ENCODE results near the gene NIPBL.

NIPBL gene

DNA sequence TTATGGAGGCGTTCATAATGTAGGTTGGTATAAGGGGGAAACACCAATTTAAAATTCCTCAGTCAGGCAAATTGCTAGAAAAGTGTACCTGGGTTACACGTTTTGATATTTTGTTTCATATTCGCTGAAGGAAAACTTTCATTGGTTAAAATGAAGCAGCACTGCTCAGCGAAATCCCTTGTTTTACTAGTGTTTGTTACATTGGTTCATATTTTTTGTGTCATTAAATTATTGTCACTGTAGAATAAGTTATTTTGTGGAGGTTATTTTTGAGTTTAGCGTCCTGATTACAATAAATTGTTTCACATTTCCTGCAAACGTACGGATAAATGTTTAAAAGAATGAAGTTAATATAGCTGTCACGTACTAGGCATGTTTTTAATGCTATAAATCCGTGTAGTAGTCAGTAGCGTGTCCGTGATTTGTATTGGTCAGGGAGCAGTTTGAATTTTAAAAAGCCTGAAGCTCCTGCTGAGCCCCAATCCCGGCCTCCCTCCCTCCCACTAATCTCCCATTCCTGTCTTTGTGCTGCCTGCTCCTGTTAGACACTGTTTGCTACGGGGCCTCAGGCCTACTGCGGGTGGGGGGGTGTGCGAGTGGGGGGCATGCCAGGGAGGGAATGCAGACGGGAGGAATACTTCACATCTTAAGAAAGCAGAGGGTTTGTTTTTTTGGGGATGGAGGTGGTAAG is 2.0 kb downstream of the NIPBL start:
- Histone ChIP-seq H3K9me3 (ENCODE audit: control insufficient read depth, low read length) (no peaks in the 10 kb centered on the region), H3K4me3 (ENCODE audit: extremely low read depth, insufficient read depth, low read length, poor library complexity, severe bottlenecking) (peak overlapping the region; percentile 94), H3K4me1 (ENCODE audit: control insufficient read depth, insufficient read depth, low read length, poor library complexity, severe bottlenecking) (peaks cover 4% of the 10 kb centered on the region), H3K36me3 (ENCODE audit: control insufficient read depth, insufficient read depth, low read length) (no peaks in the 10 kb centered on the region), H3K27ac (ENCODE audit: low read depth, low read length, severe bottlenecking) (peak overlapping the region; percentile 47)
- WGBS, 2 experiments (ENCODE audit: insufficient coverage in 2 of 2): 0% methylated on average over 7 of the region's 16 CpGs

DNA sequence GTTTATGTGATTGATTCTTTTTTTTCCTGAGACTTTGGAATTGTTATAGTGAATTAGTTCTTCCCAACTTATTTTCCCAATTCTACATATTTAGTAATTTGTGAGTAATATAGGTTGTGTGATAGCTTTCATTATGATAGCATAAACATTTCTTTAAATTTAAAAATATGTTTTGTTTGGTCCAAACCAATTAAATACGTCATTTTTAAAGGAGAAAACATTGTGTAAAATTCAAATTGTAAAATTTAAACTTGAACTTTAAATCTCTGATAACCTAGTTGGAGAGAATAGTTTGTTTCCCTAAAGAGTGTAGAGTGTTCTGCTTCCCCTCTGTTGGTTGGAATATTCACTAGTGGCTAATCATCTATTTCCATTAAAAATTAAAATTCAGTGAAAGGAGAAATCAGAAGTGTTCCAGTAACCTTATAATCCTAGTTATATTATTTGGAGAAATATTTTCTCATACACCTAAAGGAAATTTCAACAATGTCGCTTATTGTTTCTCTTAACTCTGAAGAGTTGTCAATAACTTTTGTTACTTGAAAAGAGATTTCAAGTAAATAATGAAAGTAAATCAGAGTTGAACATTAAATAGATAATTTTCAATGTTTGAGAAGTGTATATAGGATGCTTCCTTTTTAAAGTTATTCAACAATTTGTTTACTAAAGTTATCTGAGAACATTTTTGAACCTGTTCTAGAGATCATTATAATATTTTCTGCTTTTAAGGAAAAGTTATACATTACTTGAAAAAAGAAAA is 2.9 kb downstream of the NIPBL start:
- H3K9me3 ChIP-seq (ENCODE audit: control insufficient read depth, low read length): no peaks in the 10 kb centered on the region
- H3K36me3 ChIP-seq (ENCODE audit: control insufficient read depth, insufficient read depth, low read length): no peaks in the 10 kb centered on the region
- H3K27ac ChIP-seq (ENCODE audit: low read depth, low read length, severe bottlenecking): peak overlapping the region; percentile 47
- no peaks in the 10 kb centered on the region for H3K4me1 ChIP-seq (ENCODE audit: control insufficient read depth, insufficient read depth, low read length, poor library complexity, severe bottlenecking)
- peak overlapping the region; percentile 94 for H3K4me3 ChIP-seq (ENCODE audit: extremely low read depth, insufficient read depth, low read length, poor library complexity, severe bottlenecking)
- whole genome bisulfite sequencing, 2 experiments (ENCODE audit: insufficient coverage in 2 of 2): no CpG with 5 or more reads among the region's 2 CpGs

DNA sequence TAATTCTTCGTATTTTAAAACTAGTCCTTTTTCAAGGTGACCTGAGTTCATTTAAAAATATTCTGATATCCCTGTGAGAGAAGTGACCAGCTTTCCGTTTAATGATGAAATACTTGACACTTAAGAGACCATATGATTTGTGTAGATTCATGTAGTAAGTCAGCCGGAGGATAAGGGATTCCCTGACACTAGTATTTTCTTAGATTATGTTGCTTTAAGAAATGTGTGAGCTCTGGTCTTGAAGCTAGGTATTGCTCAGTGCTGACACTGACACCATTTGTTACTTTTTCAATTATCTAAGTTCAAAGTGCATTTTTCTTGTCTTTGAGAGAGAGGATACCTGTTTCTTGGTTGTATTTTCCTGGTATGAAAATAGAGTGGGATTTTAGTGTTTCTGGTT is 4.2 kb downstream of the NIPBL start:
- H3K36me3 ChIP-seq (ENCODE audit: control insufficient read depth, insufficient read depth, low read length): peaks cover 4% of the 10 kb centered on the region
- H3K9me3 ChIP-seq (ENCODE audit: control insufficient read depth, low read length): no peaks in the 10 kb centered on the region
- no peaks in the 10 kb centered on the region for H3K4me1 ChIP-seq (ENCODE audit: control insufficient read depth, insufficient read depth, low read length, poor library complexity, severe bottlenecking)
- 57 to 80% methylated on average over 1 of the region's 3 CpGs for WGBS, 2 experiments (ENCODE audit: insufficient coverage in 2 of 2)
- H3K27ac ChIP-seq (ENCODE audit: low read depth, low read length, severe bottlenecking): no peak overlapping the region
- H3K4me3 ChIP-seq (ENCODE audit: extremely low read depth, insufficient read depth, low read length, poor library complexity, severe bottlenecking): no peak overlapping the region

DNA sequence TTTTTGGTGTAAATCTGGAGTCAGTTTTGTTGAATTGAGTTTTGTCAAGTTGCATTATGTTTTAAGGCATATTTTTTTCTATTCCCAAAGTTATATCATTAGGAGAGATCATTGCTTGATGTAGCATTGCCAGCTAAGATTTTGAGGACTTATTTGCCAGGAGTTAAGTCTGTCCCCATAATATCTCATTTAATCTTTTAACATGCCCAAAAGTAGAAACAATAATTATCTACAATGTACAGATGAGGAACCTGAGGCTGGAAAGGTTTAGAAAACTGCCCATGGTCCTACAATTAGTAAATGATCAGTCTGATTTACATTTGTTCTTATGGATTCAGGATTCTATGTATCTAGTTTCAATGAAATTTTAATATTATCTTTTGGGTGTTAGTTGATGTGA is 4.7 kb downstream of the NIPBL start:
- Histone ChIP-seq H3K9me3 (ENCODE audit: control insufficient read depth, low read length) (no peaks in the 10 kb centered on the region), H3K4me3 (ENCODE audit: extremely low read depth, insufficient read depth, low read length, poor library complexity, severe bottlenecking) (no peak overlapping the region), H3K4me1 (ENCODE audit: control insufficient read depth, insufficient read depth, low read length, poor library complexity, severe bottlenecking) (no peaks in the 10 kb centered on the region), H3K27ac (ENCODE audit: low read depth, low read length, severe bottlenecking) (no peak overlapping the region), H3K36me3 (ENCODE audit: control insufficient read depth, insufficient read depth, low read length) (peaks cover 7% of the 10 kb centered on the region)

DNA sequence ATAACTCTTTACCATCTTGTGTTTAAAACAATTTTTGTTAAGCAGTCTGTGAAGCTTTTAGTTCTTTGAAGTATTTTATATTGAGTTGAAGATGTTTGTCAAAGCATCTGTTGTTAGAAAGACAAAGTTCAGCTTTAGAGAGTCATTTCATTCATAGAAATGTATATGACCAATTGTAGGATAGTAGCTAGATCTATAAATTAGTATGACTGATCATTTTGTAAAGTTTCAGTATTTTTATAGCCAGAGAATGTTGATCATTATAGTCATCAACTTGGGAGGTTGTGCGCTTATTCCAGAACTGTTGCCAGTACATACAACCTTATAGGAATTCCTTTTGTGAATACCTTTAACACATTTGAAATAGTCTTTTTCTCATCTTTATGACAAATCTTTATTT is 5.2 kb downstream of the NIPBL start:
- WGBS, 2 experiments (ENCODE audit: insufficient coverage in 2 of 2): no CpG with 5 or more reads among the region's 1 CpG
- no peaks in the 10 kb centered on the region for H3K9me3 ChIP-seq (ENCODE audit: control insufficient read depth, low read length)
- no peak overlapping the region for H3K4me3 ChIP-seq (ENCODE audit: extremely low read depth, insufficient read depth, low read length, poor library complexity, severe bottlenecking)
- peaks cover 7% of the 10 kb centered on the region for H3K36me3 ChIP-seq (ENCODE audit: control insufficient read depth, insufficient read depth, low read length)
- H3K4me1 ChIP-seq (ENCODE audit: control insufficient read depth, insufficient read depth, low read length, poor library complexity, severe bottlenecking): no peaks in the 10 kb centered on the region
- no peak overlapping the region for H3K27ac ChIP-seq (ENCODE audit: low read depth, low read length, severe bottlenecking)

DNA sequence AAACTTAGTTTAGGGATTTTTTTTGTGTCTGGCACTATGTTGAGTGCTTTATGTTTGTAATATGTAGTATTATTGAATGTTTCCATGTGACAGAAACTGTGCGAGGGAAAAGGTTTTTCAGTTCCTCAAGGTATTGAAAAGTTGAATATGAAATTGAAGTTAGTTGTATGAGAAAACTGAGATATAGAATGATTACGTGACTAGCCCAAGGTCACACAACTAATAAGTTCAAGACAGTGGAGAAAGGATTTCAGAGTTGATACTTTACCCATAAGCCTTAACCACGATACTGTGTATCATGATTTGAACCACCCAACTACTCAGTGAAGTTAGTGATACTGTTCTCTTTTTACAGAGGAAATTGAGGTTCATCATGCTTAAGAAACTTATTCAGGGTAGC is 5.7 kb downstream of the NIPBL start:
- no peaks in the 10 kb centered on the region for H3K9me3 ChIP-seq (ENCODE audit: control insufficient read depth, low read length)
- H3K4me3 ChIP-seq (ENCODE audit: extremely low read depth, insufficient read depth, low read length, poor library complexity, severe bottlenecking): no peak overlapping the region
- H3K36me3 ChIP-seq (ENCODE audit: control insufficient read depth, insufficient read depth, low read length): peaks cover 7% of the 10 kb centered on the region
- no peak overlapping the region for H3K27ac ChIP-seq (ENCODE audit: low read depth, low read length, severe bottlenecking)
- no peaks in the 10 kb centered on the region for H3K4me1 ChIP-seq (ENCODE audit: control insufficient read depth, insufficient read depth, low read length, poor library complexity, severe bottlenecking)
- WGBS, 2 experiments (ENCODE audit: insufficient coverage in 2 of 2): 90 to 96% methylated on average over 2 to 3 of the region's 3 CpGs

DNA sequence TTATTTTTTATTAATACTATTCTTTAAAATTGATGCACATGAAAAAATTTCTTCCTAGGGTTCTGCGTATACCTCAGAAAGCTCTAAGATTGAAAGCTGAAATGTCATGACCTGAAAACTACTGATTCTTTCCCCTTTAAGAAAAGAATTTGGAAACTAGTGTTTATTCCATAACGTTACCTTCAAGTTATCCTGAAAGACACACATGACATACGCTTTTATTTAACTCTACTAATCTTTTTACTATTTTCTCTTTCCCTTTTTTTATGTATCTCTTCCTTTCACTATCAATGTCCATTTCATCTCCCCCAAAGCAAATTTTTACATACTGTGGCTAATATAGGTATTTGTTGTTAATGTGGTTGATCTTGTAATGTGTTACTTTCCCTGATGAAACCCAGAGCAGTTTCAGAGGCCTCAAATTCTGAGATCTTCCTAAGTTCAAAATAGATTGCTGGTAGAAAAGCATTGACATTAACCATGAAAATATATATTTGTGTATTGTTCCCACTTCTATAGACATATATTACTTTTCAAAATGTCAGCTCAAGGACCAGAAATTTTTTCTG is 7.4 kb downstream of the NIPBL start:
- H3K9me3 ChIP-seq (ENCODE audit: control insufficient read depth, low read length): no peaks in the 10 kb centered on the region
- no peak overlapping the region for H3K27ac ChIP-seq (ENCODE audit: low read depth, low read length, severe bottlenecking)
- peaks cover 7% of the 10 kb centered on the region for H3K36me3 ChIP-seq (ENCODE audit: control insufficient read depth, insufficient read depth, low read length)
- WGBS, 2 experiments (ENCODE audit: insufficient coverage in 2 of 2): 89 to 90% methylated on average over 2 to 3 of the region's 3 CpGs
- H3K4me1 ChIP-seq (ENCODE audit: control insufficient read depth, insufficient read depth, low read length, poor library complexity, severe bottlenecking): no peaks in the 10 kb centered on the region
- no peak overlapping the region for H3K4me3 ChIP-seq (ENCODE audit: extremely low read depth, insufficient read depth, low read length, poor library complexity, severe bottlenecking)

DNA sequence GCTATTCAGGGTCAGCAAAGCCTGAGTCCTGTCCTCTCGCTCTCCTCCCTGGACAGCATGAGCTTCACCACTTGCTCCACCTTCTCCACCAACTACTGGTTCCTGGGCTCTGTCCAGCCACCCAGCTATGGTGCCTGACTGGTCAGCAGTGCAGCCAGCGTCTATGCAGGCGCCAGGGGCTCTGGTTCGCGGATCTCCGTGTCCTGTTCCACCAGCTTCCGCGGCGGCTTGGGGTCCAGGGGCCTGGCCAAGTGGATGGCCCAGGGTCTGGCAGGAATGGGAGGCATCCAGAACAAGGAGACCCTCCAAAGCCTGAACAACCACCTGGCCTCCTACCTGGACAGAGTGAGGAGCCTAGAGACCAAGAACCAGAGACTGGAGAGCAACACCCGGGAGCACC is 8.6 kb downstream of the NIPBL start:
- Histone ChIP-seq H3K4me1 (ENCODE audit: control insufficient read depth, insufficient read depth, low read length, poor library complexity, severe bottlenecking) (no peaks in the 10 kb centered on the region), H3K36me3 (ENCODE audit: control insufficient read depth, insufficient read depth, low read length) (peaks cover 7% of the 10 kb centered on the region), H3K27ac (ENCODE audit: low read depth, low read length, severe bottlenecking) (no peak overlapping the region), H3K4me3 (ENCODE audit: extremely low read depth, insufficient read depth, low read length, poor library complexity, severe bottlenecking) (no peak overlapping the region), H3K9me3 (ENCODE audit: control insufficient read depth, low read length) (no peaks in the 10 kb centered on the region)
- 95 to 100% methylated on average over 2 to 8 of the region's 10 CpGs for WGBS, 2 experiments (ENCODE audit: insufficient coverage in 2 of 2)

DNA sequence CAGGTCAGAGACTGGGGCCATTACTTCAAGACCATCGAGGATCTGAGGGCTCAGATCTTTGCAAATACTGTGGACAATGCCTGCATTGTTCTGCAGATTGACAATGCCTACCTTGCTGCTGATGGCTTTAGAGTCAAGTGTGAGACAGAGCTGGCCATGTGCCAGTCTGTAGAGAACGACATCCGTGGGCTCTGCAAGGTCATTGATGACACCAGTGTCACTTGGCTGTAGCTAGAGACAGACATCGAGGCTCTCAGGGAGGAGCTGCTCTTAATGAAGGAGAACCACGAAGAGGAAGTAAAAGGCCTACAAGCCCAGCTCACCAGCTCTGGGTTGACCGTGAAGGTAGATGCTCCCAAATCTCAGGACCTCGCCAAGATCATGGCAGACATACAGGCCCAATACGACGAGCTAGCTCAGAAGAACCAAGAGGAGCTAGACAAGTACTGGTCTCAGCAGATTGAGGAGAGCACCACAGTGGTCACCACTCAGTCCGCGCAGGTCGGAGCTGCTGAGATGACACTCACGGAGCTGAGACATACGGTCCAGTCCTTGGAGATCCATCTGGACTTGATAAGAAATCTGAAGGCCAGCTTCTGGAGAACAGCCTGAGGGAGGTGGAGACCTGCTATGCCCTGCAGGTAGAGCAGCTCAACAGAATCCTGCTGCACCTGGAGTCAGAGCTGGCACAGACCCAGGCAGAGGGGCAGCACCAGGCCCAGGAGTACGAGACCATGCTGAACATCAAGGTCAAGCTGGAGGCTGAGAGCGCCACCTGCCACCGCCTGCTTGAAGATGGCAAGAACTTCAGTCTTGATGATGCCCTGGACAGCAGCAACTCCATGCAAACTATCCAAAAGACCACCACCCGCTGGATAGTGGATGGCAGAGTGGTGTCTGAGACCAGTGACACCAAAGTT is 9.3 kb downstream of the NIPBL start:
- H3K27ac ChIP-seq (ENCODE audit: low read depth, low read length, severe bottlenecking): no peak overlapping the region
- WGBS, 2 experiments (ENCODE audit: insufficient coverage in 2 of 2): 95 to 97% methylated on average over 17 of the region's 18 CpGs
- H3K4me3 ChIP-seq (ENCODE audit: extremely low read depth, insufficient read depth, low read length, poor library complexity, severe bottlenecking): no peak overlapping the region
- H3K9me3 ChIP-seq (ENCODE audit: control insufficient read depth, low read length): no peaks in the 10 kb centered on the region
- H3K36me3 ChIP-seq (ENCODE audit: control insufficient read depth, insufficient read depth, low read length): peaks cover 7% of the 10 kb centered on the region
- no peaks in the 10 kb centered on the region for H3K4me1 ChIP-seq (ENCODE audit: control insufficient read depth, insufficient read depth, low read length, poor library complexity, severe bottlenecking)

DNA sequence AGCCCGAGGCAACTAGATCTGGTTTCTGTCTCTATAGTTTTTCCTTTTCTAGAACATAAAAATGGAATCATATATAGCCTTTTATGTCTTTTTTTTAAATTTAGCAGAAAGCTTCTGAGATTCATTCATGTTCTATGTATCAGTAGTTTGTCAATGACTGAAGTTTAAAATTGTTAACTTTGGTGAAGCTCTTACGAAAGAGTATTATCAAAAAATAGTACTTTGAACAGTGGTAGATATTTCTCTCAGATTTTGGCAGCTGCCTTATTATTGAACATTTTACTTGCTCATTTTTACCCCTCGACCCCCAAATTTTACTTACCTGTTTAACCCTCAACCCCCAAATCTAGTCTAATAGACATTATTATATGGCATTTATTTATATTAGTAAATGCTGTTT is 10.2 kb downstream of the NIPBL start:
- peaks cover 16% of the 10 kb centered on the region for H3K36me3 ChIP-seq (ENCODE audit: control insufficient read depth, insufficient read depth, low read length)
- H3K9me3 ChIP-seq (ENCODE audit: control insufficient read depth, low read length): no peaks in the 10 kb centered on the region
- H3K27ac ChIP-seq (ENCODE audit: low read depth, low read length, severe bottlenecking): no peak overlapping the region
- H3K4me1 ChIP-seq (ENCODE audit: control insufficient read depth, insufficient read depth, low read length, poor library complexity, severe bottlenecking): no peaks in the 10 kb centered on the region
- 100% methylated on average over 1 of the region's 3 CpGs; no CpG with 5 or more reads in 1 of the 2 experiments for WGBS, 2 experiments (ENCODE audit: insufficient coverage in 2 of 2)
- H3K4me3 ChIP-seq (ENCODE audit: extremely low read depth, insufficient read depth, low read length, poor library complexity, severe bottlenecking): no peak overlapping the region

Data from mesodermal cell (in vitro differentiated cells).